GM06990 (cell line): ENCODE data around the gene PLEKHG4.
A peak's percentile ranks its signal among the peaks of the same experiment; 100 is the strongest.

Source experiments
- DNase-seq: peaks from one replicate; pipeline ENCODE4 v3.0.0-alpha.2; 2011; ENCODE audit not compliant: insufficient read length; ENCODE audit errors: extremely low read depth
- H3K27me3 ChIP-seq: replicated peaks from 2 replicates; pipeline ENCODE4 v1.6.0; 2011; ENCODE audit warnings: low read length; ENCODE audit not compliant: control insufficient read depth, insufficient read depth
- H3K36me3 ChIP-seq: 2 replicates; pipeline ENCODE4 v1.5.1; 2011; ENCODE audit warnings: low read length; ENCODE audit not compliant: control insufficient read depth, insufficient read depth
- H3K4me3 ChIP-seq: replicated peaks from 2 replicates; pipeline ENCODE4 v1.5.1; 2011; ENCODE audit warnings: low read depth, mild to moderate bottlenecking, control low read depth, low read length
- CTCF ChIP-seq: IDR thresholded peaks from 2 replicates; pipeline ENCODE4 v1.5.1; 2011; ENCODE audit warnings: low read length, control low read depth, mild to moderate bottlenecking, inconsistent platforms; ENCODE audit not compliant: insufficient read depth, poor library complexity, severe bottlenecking

PLEKHG4 gene, protein sequence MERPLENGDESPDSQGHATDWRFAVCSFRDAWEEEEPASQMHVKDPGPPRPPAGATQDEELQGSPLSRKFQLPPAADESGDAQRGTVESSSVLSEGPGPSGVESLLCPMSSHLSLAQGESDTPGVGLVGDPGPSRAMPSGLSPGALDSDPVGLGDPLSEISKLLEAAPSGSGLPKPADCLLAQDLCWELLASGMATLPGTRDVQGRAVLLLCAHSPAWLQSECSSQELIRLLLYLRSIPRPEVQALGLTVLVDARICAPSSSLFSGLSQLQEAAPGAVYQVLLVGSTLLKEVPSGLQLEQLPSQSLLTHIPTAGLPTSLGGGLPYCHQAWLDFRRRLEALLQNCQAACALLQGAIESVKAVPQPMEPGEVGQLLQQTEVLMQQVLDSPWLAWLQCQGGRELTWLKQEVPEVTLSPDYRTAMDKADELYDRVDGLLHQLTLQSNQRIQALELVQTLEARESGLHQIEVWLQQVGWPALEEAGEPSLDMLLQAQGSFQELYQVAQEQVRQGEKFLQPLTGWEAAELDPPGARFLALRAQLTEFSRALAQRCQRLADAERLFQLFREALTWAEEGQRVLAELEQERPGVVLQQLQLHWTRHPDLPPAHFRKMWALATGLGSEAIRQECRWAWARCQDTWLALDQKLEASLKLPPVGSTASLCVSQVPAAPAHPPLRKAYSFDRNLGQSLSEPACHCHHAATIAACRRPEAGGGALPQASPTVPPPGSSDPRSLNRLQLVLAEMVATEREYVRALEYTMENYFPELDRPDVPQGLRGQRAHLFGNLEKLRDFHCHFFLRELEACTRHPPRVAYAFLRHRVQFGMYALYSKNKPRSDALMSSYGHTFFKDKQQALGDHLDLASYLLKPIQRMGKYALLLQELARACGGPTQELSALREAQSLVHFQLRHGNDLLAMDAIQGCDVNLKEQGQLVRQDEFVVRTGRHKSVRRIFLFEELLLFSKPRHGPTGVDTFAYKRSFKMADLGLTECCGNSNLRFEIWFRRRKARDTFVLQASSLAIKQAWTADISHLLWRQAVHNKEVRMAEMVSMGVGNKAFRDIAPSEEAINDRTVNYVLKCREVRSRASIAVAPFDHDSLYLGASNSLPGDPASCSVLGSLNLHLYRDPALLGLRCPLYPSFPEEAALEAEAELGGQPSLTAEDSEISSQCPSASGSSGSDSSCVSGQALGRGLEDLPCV

GRCh38 chr16:67279296-67280089, at the start of gene PLEKHG4:
Gene PLEKHG4, plus strand, starts transcription at chr16:67279532. Its CDS starts 513 bp downstream, at chr16:67280045.
- peak; percentile 21 for TF ChIP-seq CTCF
- H3K27me3 ChIP-seq = no peaks in the 10 kb centered on the region; the same call in 1 of the 2 replicates

GRCh38 chr16:67229906-67230808, 49.2 kb upstream of the PLEKHG4 start:
- Histone ChIP-seq H3K36me3 (peaks cover 39% of the 10 kb centered on the region), H3K4me3 (no peak overlapping the region), H3K27me3 (no peaks in the 10 kb centered on the region)
- no peak for TF ChIP-seq CTCF
- no peak for DNase-seq

More at GRCh38 chr16:67279296-67280089, at the start of gene PLEKHG4:
- Histone ChIP-seq H3K36me3 (no peaks in the 10 kb centered on the region; the same call in 1 of the 2 replicates), H3K4me3 (peak within 1 kb of the TSS; percentile 65)
- DNase-seq = peak; percentile 86

GRCh38 chr16:67230809-67231660, 48.3 kb upstream of the PLEKHG4 start:
- no peak for TF ChIP-seq CTCF
- H3K27me3 ChIP-seq = no peaks in the 10 kb centered on the region
- H3K4me3 ChIP-seq = no peak overlapping the region
- DNase-seq = no peak
- peaks cover 44% of the 10 kb centered on the region for H3K36me3 ChIP-seq

DNA sequence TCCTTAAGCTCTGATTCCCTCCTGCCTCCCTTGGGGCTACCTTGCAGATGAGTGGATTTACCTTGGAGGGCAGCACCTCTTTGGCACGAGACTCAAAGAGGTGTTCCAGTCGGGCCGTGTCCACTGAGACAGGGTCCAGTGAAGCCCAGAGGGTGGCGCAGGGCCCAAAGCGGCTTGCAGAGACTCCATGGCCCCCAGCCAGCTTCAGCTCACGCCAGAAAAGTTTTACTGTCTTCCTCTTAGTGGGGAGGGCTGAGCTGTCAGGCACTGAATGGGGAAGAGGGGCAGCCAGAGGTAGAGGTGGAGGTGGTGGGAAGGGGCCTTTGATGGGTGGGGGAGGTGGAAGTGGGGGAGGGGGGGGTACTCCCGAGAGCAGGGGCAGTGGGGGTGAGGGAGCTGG, 45.7 kb upstream of the PLEKHG4 start:
- no peak for TF ChIP-seq CTCF
- peaks cover 59% of the 10 kb centered on the region for H3K36me3 ChIP-seq

More for the DNA sequence above, 45.7 kb upstream of the PLEKHG4 start:
- DNase-seq = no peak
- Histone ChIP-seq H3K27me3 (no peaks in the 10 kb centered on the region), H3K4me3 (no peak overlapping the region)
